Activated CD4-positive, alpha-beta T cell treated with anti-CD3 and anti-CD28 coated beads, Interleukin-2, amount 50 U/mL, for 4 hours (primary cell): ENCODE data around the gene KRTAP6-2.

Experiments
- DNase-seq, 2 experiments: peaks; one replicate each; pipeline ENCODE4 v3.0.0-alpha.2; 2020

KRTAP6-2 gene

DNA sequence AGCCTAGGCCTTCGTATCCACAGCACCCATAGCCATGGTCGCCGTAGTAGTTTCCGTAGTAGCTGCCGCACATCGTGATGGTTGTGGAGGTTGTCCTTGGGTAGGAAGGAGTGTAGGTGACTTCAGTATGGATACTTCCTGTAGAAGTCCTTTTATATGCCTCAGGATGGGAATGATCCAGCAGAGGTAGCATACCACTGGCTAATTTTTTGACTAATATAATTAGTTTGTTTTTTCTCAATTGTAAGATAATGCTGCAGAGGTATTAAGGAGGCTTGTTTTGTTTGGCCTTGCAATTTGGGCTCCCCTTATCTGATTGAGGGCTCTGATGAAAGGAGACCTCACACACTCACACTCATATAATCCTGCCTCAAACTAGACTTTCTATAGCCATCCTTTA is at the start of gene KRTAP6-2:
KRTAP6-2 (minus strand) TSS at position 101 of the 400 bp plus-strand sequence; CDS start at position 73, 28 bp downstream.
- no peak for DNase-seq

DNA sequence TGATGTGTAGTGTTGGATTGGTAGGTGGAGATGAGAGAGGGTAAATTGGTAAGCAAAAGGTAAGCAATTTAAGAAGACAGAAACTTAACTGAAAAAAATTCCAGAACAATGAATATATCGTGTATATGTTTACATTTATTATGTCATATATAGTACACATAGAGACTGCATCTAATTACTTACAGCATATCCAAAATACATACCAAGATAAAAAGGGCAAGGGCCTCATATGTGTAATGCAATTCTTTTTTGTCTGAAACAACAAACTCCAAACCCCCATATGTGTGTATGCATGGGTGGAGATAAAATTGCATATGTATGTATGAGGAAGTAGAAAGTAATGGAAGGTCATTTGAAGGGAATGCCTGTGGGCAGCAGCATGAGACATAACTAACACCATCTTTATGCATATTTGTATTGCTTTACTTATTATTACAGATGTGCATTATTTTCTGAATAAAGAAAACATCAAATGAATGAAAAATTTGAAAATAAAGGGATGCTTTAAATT is 48.3 kb upstream of the KRTAP6-2 start:
- no peak for DNase-seq

DNA sequence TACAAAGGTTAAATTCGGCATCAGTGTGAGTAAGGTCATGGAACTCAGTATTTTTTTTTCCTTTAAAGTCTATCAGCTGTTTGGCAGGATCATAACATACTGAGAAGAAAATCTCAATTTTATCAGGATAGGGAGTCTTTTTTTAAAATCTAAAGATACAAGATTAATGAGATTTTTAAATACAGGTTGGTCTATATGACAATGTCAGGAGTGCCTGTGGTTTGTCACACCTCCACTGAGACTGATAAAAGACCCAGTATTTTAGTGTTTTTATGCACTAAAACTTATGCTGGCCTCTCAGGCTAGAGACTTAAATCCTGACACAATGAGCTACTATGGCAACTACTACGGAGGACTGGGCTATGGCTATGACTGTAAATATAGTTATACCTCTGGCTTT is 43.9 kb upstream of the KRTAP6-2 start, which contains the start of gene KRTAP20-3:
KRTAP20-3 (plus strand) TSS at position 301 of the 400 bp plus-strand sequence.
- DNase-seq = no peak

GRCh38 chr21:30638686-30639085 is 40.0 kb upstream of the KRTAP6-2 start:
- DNase-seq = no peak

GRCh38 chr21:30634906-30635305 is 36.2 kb upstream of the KRTAP6-2 start, which contains the start of gene KRTAP20-2:
Gene KRTAP20-2 (plus strand): TSS chr21:30635206. CDS start chr21:30635264, 58 bp downstream.
- DNase-seq = no peak

- no peak for DNase-seq
These were observed 30.5 kb upstream of the KRTAP6-2 start for GRCh38 chr21:30629200-30629599.

- DNase-seq = no peak
These were observed 29.4 kb upstream of the KRTAP6-2 start for GRCh38 chr21:30628109-30628508.

- no peak for DNase-seq
These were observed 26.9 kb upstream of the KRTAP6-2 start for GRCh38 chr21:30625449-30626165.

DNA sequence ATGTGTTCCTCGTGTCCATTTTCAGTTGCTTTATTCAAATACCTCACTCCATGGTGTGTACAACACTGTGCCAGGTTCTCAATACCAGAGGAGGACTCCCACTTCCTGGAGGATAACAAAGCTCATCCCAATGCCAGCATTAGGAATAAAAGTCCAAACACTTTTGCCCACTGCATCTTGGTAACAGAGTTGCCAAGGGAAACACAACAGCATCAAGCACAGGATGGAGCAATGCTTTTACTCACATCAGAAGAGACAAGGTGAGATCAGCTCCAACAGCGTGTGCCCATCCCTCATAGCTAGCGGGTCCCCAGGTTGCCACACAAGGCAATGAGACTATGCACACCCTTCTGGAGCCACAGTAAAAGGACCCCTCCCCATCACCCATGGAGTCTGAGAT is 24.7 kb upstream of the KRTAP6-2 start:
- DNase-seq = no peak

DNA sequence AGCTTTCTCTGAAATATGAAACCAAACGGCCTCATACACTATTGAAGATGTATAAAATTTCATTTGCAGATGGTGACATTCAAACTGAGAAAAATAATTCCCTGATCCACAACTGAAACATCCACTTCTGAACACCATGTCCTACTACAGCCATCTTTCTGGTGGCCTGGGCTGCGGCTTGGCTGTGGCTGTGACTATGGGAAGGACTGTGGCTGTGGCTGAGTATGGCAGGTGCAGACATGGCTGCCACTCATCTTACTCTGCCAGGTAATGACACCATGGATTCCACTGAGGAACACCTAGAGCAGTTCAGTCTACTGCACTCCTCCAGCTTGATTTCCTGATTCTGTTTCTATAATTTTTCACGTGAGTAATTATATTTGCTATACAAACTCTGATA is 21.8 kb upstream of the KRTAP6-2 start, which contains the start of gene KRTAP20-4:
KRTAP20-4 (plus strand) TSS at position 106 of the 400 bp plus-strand sequence.
- no peak for DNase-seq

DNA sequence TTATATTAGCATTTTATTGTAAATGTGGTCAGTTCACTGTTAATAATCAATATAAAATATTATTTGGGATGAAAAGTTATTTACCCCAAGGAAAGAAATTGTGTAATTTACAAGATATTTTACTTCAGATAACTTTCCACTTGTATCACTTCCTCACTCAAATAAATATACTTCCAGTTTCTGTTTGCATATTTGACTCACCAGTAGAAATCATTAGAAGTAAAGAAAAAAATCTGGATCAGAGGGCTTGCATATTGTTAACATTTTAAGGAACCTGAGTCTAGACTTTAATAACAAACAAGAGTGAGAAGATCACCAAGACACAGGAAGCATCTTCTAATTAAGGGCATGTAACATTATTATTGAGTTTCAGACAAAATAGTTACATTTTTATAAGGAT is 21.4 kb upstream of the KRTAP6-2 start:
- DNase-seq = no peak

DNA sequence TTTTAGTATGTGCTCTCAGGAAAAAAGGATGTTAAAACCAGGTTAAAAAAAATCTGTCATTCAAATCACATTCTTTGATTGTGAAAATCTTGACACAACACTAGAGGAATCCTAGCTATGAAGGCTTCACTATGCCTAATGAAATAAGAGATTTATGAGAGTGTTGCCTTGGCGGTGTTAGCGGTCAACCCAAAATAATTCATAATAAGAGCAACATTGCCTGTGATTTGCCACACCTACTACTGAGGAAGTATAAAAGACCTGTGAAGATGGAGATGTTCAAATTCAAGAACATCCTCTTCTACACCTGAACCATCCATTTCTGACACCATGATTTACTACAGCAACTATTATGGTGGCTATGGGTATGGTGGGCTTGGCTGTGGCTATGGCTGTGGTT is 17.4 kb upstream of the KRTAP6-2 start, which contains the start of gene KRTAP20-1:
KRTAP20-1 (plus strand) TSS at position 301 of the 400 bp plus-strand sequence; CDS start at position 331, 30 bp downstream.
- no peak for DNase-seq

DNA sequence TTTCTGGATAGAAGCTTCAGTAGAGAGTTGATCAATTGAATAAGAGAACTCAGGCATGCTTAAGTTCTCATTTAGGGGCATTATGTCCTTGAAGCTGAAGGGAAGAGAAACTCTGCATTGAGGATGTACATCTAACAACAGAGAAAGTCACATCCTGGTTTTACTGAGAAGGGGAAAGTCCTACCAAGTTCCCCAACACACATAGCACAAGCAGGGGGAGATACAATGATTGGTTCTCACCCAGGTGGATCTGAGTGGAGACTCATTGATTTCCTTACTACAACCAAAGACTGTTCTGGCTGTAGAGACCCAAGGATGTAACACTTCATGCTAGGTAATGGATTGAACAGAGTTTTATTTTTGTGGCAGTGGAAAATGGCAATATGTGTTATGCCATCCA is 16.5 kb upstream of the KRTAP6-2 start:
- DNase-seq = no peak

DNA sequence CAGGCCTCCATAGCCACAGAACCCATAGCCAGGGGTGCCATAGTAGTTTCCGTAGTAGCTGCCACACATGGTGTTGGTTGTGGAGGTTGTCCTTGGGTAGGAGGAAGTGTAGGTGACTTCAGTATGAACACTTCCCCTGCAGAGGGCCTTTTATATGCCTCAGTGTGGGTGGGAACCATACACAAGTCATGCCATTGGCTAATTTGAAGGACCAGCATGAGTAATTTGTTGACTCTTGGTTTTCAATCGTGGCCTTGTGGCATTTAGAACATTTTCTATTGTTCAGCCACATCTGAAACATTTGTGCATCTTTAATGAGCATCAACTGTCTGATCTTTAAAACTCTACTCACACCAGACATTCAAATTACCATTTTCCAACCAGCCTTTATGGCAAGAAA is 15.1 kb upstream of the KRTAP6-2 start, which contains the start of gene KRTAP6-1:
KRTAP6-1 (minus strand) TSS at position 95 of the 400 bp plus-strand sequence; CDS start at position 69, 26 bp downstream.
- DNase-seq = no peak

- no peak for DNase-seq
These were observed 13.4 kb upstream of the KRTAP6-2 start for GRCh38 chr21:30612132-30612531.

DNA sequence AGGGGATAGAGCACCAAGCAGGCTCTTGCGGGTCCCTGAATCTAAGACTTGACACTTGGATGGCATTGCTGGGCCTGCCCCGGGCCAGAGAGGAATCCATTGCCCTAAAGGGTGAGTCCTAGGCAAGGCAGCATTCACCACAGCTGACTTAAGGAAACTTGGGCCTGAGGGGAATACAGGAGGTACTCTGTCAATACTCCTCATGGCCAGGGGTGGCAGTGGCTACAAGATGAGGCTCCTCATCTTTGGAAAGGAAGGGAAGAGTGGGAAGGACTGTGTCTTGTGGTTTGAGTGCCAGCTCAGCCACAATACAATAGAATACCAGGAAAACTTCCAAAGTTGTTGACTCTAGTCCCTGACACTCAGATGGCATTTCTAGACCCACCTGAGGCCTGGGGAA is 7.3 kb upstream of the KRTAP6-2 start:
- DNase-seq = no peak

GRCh38 chr21:30600787-30601186 is 2.1 kb upstream of the KRTAP6-2 start, which contains the start of gene KRTAP22-1:
Gene KRTAP22-1 (plus strand): TSS chr21:30601087.
- no peak for DNase-seq

GRCh38 chr21:30592140-30592539 is 6.6 kb downstream of the KRTAP6-2 start, which contains the start of gene KRTAP6-3:
Gene KRTAP6-3 (plus strand): TSS chr21:30592440. CDS start chr21:30592446, 6 bp downstream.
- DNase-seq = no peak

GRCh38 chr21:30590297-30590696 is 8.4 kb downstream of the KRTAP6-2 start, which contains the start of gene KRTAP22-2:
Gene KRTAP22-2 (minus strand): TSS chr21:30590397.
- no peak for DNase-seq

- no peak for DNase-seq
These were observed 15.8 kb downstream of the KRTAP6-2 start for GRCh38 chr21:30582870-30583269.

DNA sequence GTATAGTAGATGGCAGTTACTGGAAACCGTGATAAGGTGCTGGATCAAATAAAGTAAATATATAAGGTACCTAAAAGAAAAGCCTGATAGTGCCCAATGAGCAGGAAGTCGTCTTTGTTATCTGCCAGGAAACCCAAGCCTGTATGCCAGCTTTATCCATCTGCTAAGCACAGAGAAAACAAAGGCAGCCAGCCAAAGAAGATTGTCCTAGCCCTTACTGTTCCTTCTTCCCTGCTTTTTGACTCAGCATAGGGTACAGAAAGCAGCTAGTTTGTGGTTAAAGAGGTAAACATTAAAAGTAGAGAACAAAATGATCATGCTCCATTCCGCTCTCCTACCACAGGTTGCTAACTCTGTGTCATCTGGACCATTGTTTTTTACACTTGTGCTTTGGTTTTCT is 18.6 kb downstream of the KRTAP6-2 start:
- DNase-seq = no peak

- no peak for DNase-seq
These were observed 19.4 kb downstream of the KRTAP6-2 start for GRCh38 chr21:30579346-30579745.

- DNase-seq = no peak
These were observed 20.9 kb downstream of the KRTAP6-2 start for GRCh38 chr21:30577766-30578165.

DNA sequence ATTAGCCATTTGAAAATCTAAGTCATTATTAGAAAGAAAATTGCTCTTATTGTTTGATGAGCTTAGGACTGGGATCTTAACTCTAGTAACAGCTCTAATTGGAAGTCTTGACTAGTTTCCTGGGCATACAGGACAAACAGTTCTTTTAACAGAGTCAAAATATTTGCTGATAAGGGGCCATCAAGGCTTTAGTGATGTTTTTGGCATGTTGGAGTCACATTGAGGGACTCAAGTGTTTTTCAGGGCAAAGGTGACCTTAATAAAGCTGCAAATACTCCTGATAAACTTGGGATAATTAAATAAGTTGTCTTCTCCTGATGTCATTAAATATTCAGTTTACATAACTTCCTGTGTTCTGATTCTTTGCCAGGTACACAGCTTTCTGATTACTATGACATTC is 31.1 kb downstream of the KRTAP6-2 start:
- DNase-seq = no peak
